NCI-H1436 (cell line): ENCODE measurements around the gene VWF.

Source experiments
- DNase-seq: peaks from one replicate; lab custom pipeline; 2025; lab: John Stamatoyannopoulos, UW

Gene VWF

DNA sequence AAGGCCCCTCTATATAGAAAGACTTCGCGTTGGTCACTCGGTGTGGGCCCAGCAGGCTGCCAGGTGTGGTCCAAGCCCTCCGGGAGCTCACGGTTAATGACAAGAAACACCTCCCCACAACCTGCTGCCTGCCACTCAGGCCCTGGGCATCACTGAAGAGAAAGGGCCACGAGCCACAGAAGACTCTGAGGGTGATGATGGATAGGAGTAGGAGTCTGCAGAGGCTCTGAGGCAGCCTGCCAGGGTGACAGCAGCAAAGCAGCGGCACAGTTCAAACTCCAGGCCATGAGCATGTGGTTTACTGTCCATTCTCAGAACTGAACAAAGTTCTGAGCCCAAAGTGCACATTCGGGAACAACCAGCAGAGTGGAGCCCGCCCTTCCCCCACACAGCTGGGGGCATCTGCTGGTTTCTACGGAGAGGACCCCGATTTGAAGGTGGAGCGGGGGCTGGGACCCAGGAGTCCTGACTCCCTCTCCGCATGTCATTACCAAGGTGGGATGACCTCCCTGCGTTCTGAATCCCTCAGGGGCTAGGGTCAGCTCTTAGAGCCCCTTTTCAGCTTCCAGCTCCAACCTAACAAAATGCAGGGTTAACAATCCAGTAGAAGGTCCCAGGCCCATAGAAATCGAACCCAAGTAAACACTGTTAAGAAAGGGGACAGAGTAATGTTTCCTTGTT lies 65.8 kb downstream of the VWF start:
- no peak for DNase-seq

DNA sequence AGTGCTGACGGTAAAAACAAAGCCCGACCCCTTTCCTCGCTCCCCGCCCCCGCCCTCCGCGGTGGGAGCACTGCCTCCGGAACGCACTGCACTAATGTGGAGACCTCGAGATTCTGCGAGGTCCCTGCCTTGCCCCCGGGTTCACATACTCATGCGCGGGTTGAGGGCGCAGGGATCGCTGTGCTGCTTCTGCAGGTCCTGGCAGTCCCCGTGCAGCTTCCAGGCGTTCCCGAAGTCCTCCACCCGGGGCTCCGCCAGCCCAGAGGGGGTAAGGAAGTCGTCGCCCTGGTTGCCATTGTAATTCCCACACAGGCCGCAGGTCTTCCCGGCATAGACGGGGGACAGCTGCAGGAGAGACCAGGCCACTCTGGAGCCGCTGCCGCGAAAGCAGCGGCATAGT lies 66.8 kb downstream of the VWF start:
- DNase-seq = no peak

GRCh38 chr12:6056406-6057240 lies 67.8 kb downstream of the VWF start:
- no peak for DNase-seq

- DNase-seq = no peak
These were observed 70.9 kb downstream of the VWF start for GRCh38 chr12:6053541-6053940.

GRCh38 chr12:6052940-6053329 lies 71.5 kb downstream of the VWF start:
- DNase-seq = no peak

DNA sequence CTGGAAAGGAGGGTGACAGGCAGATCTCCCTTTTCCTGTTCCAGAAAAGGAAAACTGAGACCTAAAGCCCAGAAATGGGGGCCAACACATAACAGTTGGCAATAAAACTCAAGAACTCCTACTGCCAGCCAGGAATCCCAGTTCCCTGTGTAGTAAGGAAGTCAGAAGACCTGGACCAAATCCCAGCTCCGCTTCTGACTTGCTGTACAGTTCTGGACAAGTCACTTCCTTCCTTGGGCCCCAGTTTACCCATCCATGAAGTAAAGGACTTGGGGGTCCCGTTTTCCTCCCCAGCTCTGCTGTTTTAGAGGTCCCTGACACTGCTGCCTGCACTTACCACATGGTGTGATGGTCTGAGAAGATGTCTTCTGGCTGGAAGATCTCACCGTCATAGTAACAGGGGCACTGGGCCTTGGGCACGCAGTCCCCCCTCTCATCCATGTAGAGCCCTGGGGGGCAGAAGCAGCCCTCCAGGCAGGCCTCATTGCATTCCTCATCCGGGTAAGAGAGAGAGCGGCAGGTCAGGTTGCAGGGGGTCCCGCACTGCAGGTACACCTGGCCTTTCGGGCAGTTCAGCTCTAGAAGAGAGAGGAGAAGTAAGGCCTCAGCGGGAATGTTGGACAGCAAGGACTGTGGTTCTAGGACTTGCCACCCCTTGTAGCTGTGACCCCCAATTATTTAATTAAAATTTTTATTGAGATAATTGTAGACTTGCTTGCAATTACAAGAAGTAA lies 72.1 kb downstream of the VWF start:
- no peak for DNase-seq

DNA sequence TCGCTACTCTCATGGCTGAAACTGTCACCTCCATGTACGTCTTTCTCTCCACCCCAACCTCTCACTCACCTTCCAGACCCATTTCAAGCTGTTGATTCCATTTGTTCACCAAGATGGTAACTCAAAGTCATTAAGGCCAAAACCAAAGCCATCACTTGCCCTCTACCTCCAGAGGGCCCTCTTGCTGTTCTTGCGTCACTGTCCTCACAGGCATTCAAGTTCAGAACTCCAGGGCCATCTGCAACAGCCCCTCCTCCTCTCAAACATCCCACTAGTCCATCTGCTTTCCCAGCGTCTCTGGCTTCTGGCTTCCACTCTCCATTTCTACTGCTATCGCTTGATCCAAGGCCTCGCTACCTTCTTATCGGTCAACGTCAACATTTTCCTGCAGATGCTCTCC lies 74.5 kb downstream of the VWF start:
- DNase-seq = no peak

- no peak for DNase-seq
These were observed 74.9 kb downstream of the VWF start for GRCh38 chr12:6049587-6049986.

DNA sequence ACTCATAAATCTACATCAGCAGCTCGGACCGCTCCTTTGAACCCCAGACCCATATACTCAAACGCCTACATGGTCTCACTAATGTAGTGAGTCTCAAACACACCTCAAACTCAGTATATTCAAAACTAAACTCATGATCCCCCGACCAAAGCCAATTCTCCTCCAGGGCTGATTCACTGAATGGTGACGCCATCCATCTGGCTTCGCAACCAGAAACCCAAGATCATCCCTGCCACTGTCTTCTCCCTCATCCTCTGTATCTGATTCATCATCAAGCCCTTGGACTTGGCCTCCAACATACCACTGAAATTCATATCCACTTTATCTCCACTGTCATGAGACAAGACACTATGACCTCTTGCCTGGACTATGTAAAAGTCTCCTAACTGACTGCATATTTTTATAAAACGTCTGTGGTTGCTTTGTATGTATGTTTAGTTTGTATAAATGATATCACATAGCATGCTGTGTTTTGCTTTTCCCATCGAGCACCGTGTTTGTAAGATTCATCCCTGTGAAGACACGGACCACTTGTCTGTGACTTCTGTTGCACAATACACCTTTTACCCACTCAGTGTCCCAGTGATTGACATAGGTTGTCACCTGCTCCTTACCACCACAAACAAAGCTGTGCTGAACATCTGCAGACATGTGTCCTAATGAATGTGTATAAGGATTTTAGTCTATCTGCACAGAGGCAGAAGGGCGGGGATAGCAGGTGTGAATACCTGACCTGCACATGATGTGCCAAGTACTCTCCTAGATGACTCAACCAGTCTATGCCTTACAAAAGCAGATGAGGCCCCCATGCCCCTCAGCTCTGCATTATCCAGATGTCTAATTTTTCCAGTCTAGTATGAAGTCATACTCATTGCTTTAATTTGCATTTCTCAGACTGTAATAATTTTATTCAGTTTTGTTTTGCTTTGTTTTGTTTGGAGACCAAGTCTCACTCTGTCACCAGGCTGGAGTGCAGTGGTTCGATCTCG lies 76.9 kb downstream of the VWF start:
- DNase-seq = no peak

DNA sequence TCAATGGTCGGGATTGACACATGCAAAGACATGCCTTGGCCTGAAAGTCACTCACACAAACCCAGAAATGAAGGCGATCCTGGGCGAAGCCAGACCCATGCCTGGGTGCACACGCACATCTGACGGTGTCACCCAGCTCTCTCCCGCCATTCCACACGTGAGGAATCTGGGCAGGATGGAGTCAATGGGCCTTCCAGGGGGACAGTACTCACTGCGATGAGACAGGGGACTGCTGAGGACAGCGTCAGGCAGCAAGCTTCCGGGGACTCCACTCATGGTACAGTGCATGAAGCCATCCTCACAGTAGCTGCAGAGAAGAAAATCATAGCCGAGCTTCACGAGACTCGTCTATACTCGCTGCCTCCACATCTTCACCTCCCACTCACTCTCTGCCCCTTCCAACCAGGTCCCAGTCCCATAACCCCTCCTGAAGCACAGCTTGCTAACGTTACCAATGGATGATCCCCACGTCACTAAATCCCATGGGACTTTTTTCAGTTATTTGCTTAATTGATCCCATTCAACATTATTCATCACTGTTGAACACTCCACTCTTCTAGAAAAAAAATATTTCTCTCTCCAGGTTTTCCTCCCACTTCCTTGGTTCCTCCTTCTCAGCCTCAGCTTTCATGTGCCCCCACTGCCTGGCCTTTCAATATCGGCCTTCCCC lies 77.8 kb downstream of the VWF start:
- no peak for DNase-seq

DNA sequence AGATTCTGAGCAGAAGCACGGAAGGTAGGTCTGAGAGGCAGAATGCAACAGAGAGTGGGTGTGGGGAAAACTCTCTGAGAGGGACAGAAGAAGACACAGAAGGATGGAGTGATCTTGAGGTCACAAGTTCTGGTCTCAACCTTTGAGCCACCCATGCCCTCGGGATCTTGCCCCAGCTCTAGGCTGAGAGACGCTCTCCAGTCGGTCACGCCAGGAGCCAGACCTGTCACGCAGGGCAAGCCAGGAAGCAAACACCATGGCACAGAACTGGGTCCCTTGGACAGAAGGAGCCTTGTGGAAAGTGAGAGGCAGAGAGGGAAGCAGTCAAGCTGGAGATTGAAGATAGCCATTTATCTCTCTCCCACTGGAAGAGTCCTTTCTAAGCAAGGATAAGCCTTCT lies 79.0 kb downstream of the VWF start:
- no peak for DNase-seq

- no peak for DNase-seq
These were observed 80.4 kb downstream of the VWF start for GRCh38 chr12:6044082-6044481.

DNA sequence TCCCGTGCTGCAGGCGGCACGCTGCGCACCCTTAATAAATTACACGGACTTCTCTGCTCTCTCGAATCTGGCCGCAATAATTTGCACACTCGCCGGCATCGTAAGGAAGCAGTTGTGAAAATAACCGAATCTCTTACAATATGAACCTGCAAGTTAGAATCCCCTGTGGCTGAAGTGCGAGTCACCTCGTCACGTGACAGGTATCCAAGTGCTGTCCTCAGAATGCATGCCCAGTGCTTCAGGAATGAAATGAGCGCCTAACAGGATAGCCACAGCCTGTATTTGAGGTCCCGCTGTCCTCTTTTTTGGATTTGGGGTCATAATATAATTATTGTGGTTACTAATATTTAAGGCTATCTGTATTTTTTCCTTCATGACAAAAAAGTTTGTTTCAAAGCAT lies 82.0 kb downstream of the VWF start:
- no peak for DNase-seq

- no peak for DNase-seq
These were observed 82.6 kb downstream of the VWF start for GRCh38 chr12:6041891-6042290.

GRCh38 chr12:6040815-6041214 lies 83.7 kb downstream of the VWF start:
- DNase-seq = no peak

GRCh38 chr12:6039894-6040601 lies 84.4 kb downstream of the VWF start:
- peak; percentile 38 for DNase-seq

- DNase-seq = peak; percentile 0
These were observed 86.3 kb downstream of the VWF start for GRCh38 chr12:6038160-6038559.

- no peak for DNase-seq
These were observed 87.0 kb downstream of the VWF start for GRCh38 chr12:6037459-6037858.

DNA sequence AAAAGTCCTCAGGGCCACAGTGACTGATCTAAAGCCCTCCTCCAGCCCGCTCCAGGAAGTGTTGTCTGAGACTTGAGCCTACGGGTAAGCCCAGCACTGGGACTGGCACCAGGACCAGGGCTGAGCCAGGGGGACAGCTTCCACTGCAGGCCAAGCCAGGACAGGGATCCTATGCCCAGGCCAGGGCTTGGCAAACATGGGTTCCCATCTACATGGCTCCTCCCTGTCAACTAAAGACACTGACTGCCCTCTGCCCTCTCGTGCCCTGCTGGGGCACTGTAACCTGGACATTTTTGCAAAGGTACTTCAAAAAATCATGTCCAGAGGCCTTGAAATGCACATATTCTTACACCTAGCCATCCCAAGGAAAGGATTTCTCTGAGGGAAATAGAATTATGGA lies 88.0 kb downstream of the VWF start:
- no peak for DNase-seq

- DNase-seq = no peak
These were observed 89.9 kb downstream of the VWF start for GRCh38 chr12:6034596-6034995.

- DNase-seq = no peak
These were observed 90.9 kb downstream of the VWF start for GRCh38 chr12:6033546-6033945.
